Measurements from ENCODE around the gene HOXB8. TPM values are rescaled to one million over a fixed set of nuclear protein-coding genes. Genes with fewer than 3 reads are reported as not detected.
A peak's percentile ranks its signal among the peaks of the same experiment; 100 is the strongest.

HOXB8 gene
- total RNA-seq, 8 experiments from 2014 or later, result 0.80 to 139 (median 63.2) TPM

- 19 to 83% (median 44%) methylated on average over 1 to 10 of the region's 17 CpGs; no CpG with 5 or more reads in 3 of the 10 experiments for WGBS, 10 experiments
- Histone ChIP-seq H3K4me1 (replicated peaks in 1 of 2) (peaks cover 63 to 65% of the 10 kb centered on the region in 2 donors), H3K27ac (peak overlapping the region in 1 of 2 donors; percentile 68), H3K4me3 (peak overlapping the region in 4 of 5 donors; percentile 13 to 87 (median 61))
- ATAC-seq (replicated peaks in 6 of 8), result no peak
- in situ Hi-C loops (cut with MboI; ENCODE audit: low pct_unique_long_range_greater_than_20kb in 2 of 9, low sequenced_read_pairs in 9 of 9, unreplicated experiment in 9 of 9), result no loop called here
These were observed 14.6 kb downstream of the HOXB8 start for GRCh38 chr17:48600244-48601098.

DNA sequence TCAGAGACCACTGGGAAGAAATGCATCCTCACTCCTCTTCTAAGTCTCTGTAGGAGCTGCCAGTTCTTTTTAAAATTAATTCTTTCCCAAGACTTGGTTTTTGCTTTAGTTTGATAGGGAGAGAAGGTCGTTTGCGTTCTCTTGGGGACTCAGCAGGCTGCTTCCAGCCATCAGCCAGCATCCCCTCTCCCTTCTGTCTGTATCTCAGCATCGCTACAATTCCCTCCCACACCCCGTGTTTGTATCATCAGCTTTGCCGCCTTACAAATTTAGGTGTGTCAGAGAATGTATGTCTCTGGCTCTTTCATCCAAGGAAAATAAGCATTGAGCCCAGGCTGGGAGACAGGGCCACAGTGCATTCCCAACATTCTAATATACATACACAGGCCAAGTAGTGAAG lies 15.7 kb downstream of the HOXB8 start:
- WGBS, 10 experiments, result 53 to 85% (median 66%) methylated on average over 2 to 5 of the region's 5 CpGs; no CpG with 5 or more reads in 2 of the 10 experiments
- Histone ChIP-seq H3K27ac (peak overlapping the region in 1 of 2 donors; percentile 94), H3K4me3 (peak overlapping the region in 4 of 5 donors; percentile 82 to 91 (median 85)), H3K4me1 (replicated peaks in 1 of 2) (peaks cover 56 to 72% of the 10 kb centered on the region in 2 donors)
- no peak for ATAC-seq (replicated peaks in 6 of 8)
- in situ Hi-C loops (cut with MboI; ENCODE audit: low pct_unique_long_range_greater_than_20kb in 2 of 9, low sequenced_read_pairs in 9 of 9, unreplicated experiment in 9 of 9), result loop anchor here in 2 of 9 experiments (10.0 kb wide), 1 partner anchor 265 kb away; no protein-coding TSS in a partner anchor

DNA sequence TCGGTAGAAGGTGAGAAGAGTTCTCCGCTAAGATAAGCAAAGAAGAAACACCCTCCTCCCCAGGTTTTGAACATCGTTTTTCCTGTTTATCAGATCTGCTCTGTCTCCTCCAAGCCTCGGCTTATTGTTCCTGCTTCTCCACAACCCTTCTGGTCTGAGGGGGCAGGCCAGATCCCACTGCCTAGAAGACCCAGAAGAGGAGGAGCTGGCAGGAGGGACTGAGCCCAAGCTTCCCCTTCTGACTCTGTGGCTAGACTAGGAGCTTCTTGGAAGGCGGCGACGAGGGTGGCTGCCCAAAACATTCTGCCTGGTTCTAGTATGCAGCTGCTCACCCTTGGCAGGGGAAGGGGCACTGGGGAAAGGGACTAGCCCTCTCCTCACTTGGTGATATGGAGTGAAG lies 16.4 kb downstream of the HOXB8 start:
- 8 to 75% (median 27%) methylated on average over 1 to 5 of the region's 7 CpGs; no CpG with 5 or more reads in 2 of the 10 experiments for WGBS, 10 experiments
- ATAC-seq (replicated peaks in 6 of 8), result no peak
- in situ Hi-C loops (cut with MboI; ENCODE audit: low pct_unique_long_range_greater_than_20kb in 2 of 9, low sequenced_read_pairs in 9 of 9, unreplicated experiment in 9 of 9), result loop anchor here in 2 of 9 experiments (10.0 kb wide), 1 partner anchor 264 kb away; no protein-coding TSS in a partner anchor
- Histone ChIP-seq H3K4me3 (peak overlapping the region; percentile 62 to 91 (median 83)), H3K27ac (peak overlapping the region; percentile 83 to 94), H3K4me1 (replicated peaks in 1 of 2) (peaks cover 49 to 70% of the 10 kb centered on the region in 2 donors)

DNA sequence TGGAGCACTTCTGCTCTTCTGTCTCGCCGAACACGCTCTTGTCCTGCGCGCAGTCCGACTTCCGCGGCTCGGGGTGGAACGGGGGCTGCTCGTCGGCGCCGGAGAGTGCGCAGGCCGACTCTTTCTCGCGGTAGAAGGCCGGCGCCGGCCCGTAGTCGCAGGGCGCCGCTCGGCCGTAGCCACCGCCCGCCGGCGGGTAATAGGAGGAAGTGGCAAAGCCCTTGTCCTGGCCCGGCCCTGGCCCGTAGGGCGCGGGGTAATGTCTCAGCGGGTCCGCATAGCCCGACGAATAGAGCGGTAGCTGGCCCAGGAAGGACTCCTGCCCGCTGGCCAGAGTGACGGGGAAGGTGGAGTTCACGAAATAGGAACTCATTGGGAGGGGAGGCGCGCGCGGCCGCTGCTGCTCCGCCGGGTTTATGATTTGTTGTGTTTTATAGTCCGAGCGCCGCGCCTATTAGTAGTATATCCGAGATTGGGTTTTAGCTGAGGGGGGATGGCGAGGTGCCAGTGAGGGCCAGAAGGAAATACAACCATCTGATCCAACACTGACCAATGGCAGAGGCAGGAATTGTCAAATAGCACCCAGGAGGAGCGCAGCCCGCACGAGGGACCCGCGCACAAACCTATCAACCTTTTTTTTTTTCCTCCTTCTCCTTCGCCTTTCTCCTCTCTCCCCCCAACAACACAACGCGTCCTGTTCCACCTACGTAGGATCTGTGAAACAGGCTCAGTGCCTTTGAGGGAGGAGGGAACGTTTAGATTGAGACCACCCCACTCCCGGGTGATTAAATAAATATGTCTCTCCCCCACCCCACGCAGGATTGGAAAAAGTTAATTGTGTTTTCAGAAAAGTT lies 17.1 kb downstream of the HOXB8 start:
- peaks cover 42 to 65% of the 10 kb centered on the region in 2 donors for H3K4me1 ChIP-seq (replicated peaks in 1 of 2)
- peak overlapping the region; percentile 83 to 94 for H3K27ac ChIP-seq
- in situ Hi-C loops (cut with MboI; ENCODE audit: low pct_unique_long_range_greater_than_20kb in 2 of 9, low sequenced_read_pairs in 9 of 9, unreplicated experiment in 9 of 9), result loop anchor here in 2 of 9 experiments (10.0 kb wide), 1 partner anchor 263 kb away; no protein-coding TSS in a partner anchor
- 0 to 15% (median 0%) methylated on average over 1 to 14 of the region's 68 CpGs; no CpG with 5 or more reads in 1 of the 10 experiments for WGBS, 10 experiments
- peak overlapping the region; percentile 62 to 91 (median 83) for H3K4me3 ChIP-seq
- peak; percentile 32 to 54 (median 45) for ATAC-seq (replicated peaks in 6 of 8)

GRCh38 chr17:48597528-48597777 lies 17.6 kb downstream of the HOXB8 start:
- 0% methylated on average over 4 of the region's 16 CpGs; no CpG with 5 or more reads in 9 of the 10 experiments for WGBS, 10 experiments
- ATAC-seq (replicated peaks in 6 of 8), result peak in 1 of 8 experiments; percentile 0

DNA sequence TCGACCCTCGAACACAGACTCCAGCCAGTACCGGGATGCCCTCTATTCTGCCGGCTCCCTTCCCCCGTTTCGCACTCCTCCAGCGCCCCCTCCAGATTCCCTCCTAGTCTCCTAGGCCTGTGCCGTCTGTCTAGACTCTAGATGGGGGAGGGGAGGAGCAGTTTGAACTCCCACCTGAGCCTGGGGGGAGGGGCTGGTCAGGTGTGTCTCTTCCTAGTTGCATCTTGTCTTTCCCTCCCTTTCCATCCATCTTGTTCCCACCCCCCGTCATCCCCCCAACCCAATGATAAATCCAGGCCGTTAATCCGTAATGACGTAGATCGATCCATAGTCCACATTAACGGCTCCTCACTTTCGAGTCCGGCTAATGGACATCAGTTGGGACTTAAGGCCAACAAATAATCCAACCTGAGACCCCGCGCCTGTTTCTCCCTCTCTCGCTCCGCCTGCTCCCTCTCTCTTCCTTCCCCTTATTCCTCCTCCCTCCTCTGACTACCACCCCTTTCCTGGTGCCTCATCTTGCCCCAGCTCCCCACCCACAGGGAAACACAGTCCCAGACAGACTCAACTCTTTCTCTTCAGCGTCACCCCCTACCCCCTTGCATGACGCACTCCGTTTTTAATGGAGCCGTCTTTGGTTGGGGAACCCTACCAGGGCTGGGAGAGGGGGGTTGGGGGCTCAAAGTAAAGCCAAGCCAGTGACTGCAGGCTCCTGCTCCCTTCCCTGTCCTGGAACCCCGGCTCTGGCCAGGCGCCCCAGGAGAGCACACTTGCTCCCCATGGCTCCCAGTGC lies 18.2 kb downstream of the HOXB8 start:
- H3K4me3 ChIP-seq, result peak overlapping the region; percentile 62 to 91 (median 83)
- in situ Hi-C loops (cut with MboI; ENCODE audit: low pct_unique_long_range_greater_than_20kb in 2 of 9, low sequenced_read_pairs in 9 of 9, unreplicated experiment in 9 of 9), result loop anchor here in 2 of 9 experiments (10.0 kb wide), 1 partner anchor 262 kb away; no protein-coding TSS in a partner anchor
- H3K4me1 ChIP-seq (replicated peaks in 1 of 2), result peaks cover 33 to 57% of the 10 kb centered on the region in 2 donors
- H3K27ac ChIP-seq, result peak overlapping the region; percentile 83 to 94
- ATAC-seq (replicated peaks in 6 of 8), result peak in 5 of 8 experiments; percentile 13 to 57 (median 49)
- WGBS, 10 experiments, result 0 to 70% (median 7%) methylated on average over 2 to 5 of the region's 26 CpGs; no CpG with 5 or more reads in 5 of the 10 experiments

More at GRCh38 chr17:48597528-48597777, 17.6 kb downstream of the HOXB8 start:
- Histone ChIP-seq H3K4me3 (peak overlapping the region; percentile 62 to 91 (median 83)), H3K27ac (peak overlapping the region; percentile 83 to 94), H3K4me1 (replicated peaks in 1 of 2) (peaks cover 38 to 62% of the 10 kb centered on the region in 2 donors)
- in situ Hi-C loops (cut with MboI; ENCODE audit: low pct_unique_long_range_greater_than_20kb in 2 of 9, low sequenced_read_pairs in 9 of 9, unreplicated experiment in 9 of 9), result loop anchor here in 2 of 9 experiments (10.0 kb wide), 1 partner anchor 263 kb away; no protein-coding TSS in a partner anchor

DNA sequence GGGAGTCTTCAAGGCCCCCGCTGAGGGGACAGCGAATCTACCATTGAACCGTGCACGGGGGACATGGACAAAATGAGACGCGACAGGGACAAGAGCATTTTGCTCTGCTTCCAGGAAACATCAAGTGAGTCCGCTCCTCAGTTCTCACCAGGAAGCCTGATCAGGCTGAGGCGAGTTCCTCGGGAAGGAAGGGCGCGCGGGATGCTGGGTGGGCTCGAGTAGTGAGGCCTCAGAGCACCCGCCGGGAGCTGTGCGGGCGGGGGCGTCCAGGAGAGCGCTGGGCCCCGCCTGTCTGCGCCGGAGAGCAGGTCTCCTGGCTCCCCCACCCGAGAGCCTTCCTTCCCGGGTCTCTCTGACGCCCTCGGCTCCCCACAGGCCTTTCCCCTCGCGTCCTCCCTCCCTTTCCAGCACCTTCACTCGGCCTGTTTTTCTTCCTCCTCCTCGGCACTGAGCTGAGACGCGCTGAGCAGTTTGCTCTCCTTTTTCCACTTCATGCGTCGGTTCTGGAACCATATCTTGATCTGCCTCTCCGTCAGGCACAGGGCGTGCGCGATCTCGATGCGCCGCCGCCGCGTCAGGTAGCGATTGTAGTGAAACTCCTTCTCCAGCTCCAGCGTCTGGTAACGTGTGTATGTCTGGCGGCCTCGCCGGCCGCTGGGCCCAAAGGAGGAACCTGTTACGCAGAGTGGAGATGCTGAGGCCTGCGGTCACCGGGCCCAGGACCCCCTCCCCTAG lies 18.9 kb downstream of the HOXB8 start:
- ATAC-seq (replicated peaks in 6 of 8), result peak in 5 of 8 experiments; percentile 0 to 37 (median 19)
- 0 to 93% (median 1%) methylated on average over 2 to 18 of the region's 54 CpGs; no CpG with 5 or more reads in 5 of the 10 experiments for WGBS, 10 experiments
- peak overlapping the region; percentile 62 to 91 (median 83) for H3K4me3 ChIP-seq
- in situ Hi-C loops (cut with MboI; ENCODE audit: low pct_unique_long_range_greater_than_20kb in 2 of 9, low sequenced_read_pairs in 9 of 9, unreplicated experiment in 9 of 9), result loop anchor here in 2 of 9 experiments (10.0 kb wide), 1 partner anchor 261 kb away; no protein-coding TSS in a partner anchor
- H3K4me1 ChIP-seq (replicated peaks in 1 of 2), result peaks cover 25 to 51% of the 10 kb centered on the region in 2 donors
- peak overlapping the region; percentile 83 to 94 for H3K27ac ChIP-seq

DNA sequence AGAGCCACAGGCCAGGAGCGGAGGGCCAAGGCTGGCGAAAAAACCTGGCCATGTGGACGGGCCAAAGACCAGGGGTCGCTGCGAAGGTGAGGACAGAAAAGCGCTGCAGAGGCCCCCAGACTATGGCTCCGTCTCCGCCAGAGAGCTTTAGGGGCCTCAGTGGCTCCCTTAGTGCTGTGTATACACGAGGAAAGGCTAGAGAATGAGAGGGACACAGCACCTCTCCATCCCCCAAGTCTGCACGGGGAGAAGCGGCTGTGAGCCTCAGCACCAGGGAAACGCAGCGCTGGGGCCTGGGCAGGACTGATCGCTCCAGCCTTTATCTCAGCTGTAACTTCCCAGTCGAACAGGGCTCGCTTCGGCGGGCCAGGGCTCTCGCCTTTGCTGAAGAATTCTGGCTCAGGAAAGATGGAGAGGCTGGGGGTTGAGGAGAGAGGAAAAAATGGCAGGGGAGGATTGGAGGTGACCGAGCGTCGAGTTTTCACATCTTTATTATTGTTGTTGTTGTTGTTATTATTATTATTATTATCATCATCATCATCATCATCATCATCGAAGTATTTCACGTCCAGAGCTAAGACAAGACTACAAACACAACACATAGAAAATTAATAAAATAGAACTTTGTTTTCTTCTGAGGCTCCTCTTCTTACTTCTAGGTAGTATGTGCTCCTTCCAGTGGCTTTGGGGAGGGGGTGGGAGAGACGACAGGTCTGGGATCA lies 19.7 kb downstream of the HOXB8 start:
- Histone ChIP-seq H3K4me1 (replicated peaks in 1 of 2) (peaks cover 24 to 51% of the 10 kb centered on the region in 2 donors), H3K27ac (peak overlapping the region; percentile 90 to 94), H3K4me3 (peak overlapping the region; percentile 62 to 91 (median 83))
- no peak for ATAC-seq (replicated peaks in 6 of 8)
- in situ Hi-C loops (cut with MboI; ENCODE audit: low pct_unique_long_range_greater_than_20kb in 2 of 9, low sequenced_read_pairs in 9 of 9, unreplicated experiment in 9 of 9), result loop anchor here in 2 of 9 experiments (10.0 kb wide), 1 partner anchor 261 kb away; no protein-coding TSS in a partner anchor
- 0 to 100% (median 37%) methylated on average over 1 to 10 of the region's 25 CpGs; no CpG with 5 or more reads in 1 of the 10 experiments for WGBS, 10 experiments

GRCh38 chr17:48594538-48595277 lies 20.4 kb downstream of the HOXB8 start:
- peak overlapping the region; percentile 90 to 94 for H3K27ac ChIP-seq
- H3K4me1 ChIP-seq (replicated peaks in 1 of 2), result peaks cover 18 to 52% of the 10 kb centered on the region in 2 donors
- WGBS, 10 experiments, result 2 to 94% (median 70%) methylated on average over 1 to 15 of the region's 25 CpGs; no CpG with 5 or more reads in 3 of the 10 experiments
- in situ Hi-C loops (cut with MboI; ENCODE audit: low pct_unique_long_range_greater_than_20kb in 2 of 9, low sequenced_read_pairs in 9 of 9, unreplicated experiment in 9 of 9), result loop anchor here in 2 of 9 experiments (10.0 kb wide), 1 partner anchor 260 kb away; no protein-coding TSS in a partner anchor
- H3K4me3 ChIP-seq, result peak overlapping the region; percentile 62 to 91 (median 83)
- no peak for ATAC-seq (replicated peaks in 6 of 8)

Measured in motor neuron (in vitro differentiated cells).